OCI-LY7 (cell line): Measurements from ENCODE around the gene SND1. TPM values are rescaled to one million over a fixed set of nuclear protein-coding genes. Genes with fewer than 3 reads are reported as not detected.

Experiments used
- BruUV-seq: library from RNA; stranded (reverse); fragments of 400-500 nt; replicated peaks from 2 replicates; lab custom pipeline; 2021; lab: Mats Ljungman, UMichigan
- CTCF ChIA-PET: fragments of 300-600 bp; sonication (Branson Sonifier 250); formaldehyde crosslinking; loops from one replicate; lab custom pipeline; 2022; ENCODE audit warnings: antibody characterized with exemption; ENCODE audit not compliant: unreplicated experiment; lab: Charles Lee
- POLR2A ChIA-PET: fragments of 300-600 bp; sonication (Branson Sonifier 250); formaldehyde crosslinking; loops from one replicate; lab custom pipeline; 2022; ENCODE audit warnings: antibody characterized with exemption; lab: Charles Lee
- DNase-seq: peaks from one replicate; pipeline ENCODE4 v3.0.0-alpha.2; 2015; ENCODE audit warnings: low spot score
- H2AFZ ChIP-seq: fragments of 200-600 bp; sonication (generic), shearing (Covaris generic); 2 replicates; pipeline ENCODE4 v1.6.1; 2014; ENCODE audit warnings: mild to moderate bottlenecking, antibody characterized with exemption, low read length, moderate library complexity
- H3K27ac ChIP-seq: fragments of 200-600 bp; sonication (generic); 2 replicates; pipeline ENCODE4 v1.5.1; 2014; ENCODE audit warnings: mixed run types, low read depth, mild to moderate bottlenecking, moderate library complexity, low read length, inconsistent platforms; ENCODE audit not compliant: poor library complexity, severe bottlenecking
- H3K36me3 ChIP-seq: fragments of 200-600 bp; sonication (generic); 2 replicates; pipeline ENCODE4 v1.6.1; 2014; ENCODE audit warnings: mild to moderate bottlenecking, antibody characterized with exemption, low read length, moderate library complexity, mixed read lengths; ENCODE audit not compliant: insufficient read depth
- H3K4me1 ChIP-seq: fragments of 200-600 bp; sonication (generic); 2 replicates; pipeline ENCODE4 v1.5.1; 2014; ENCODE audit warnings: mild to moderate bottlenecking, low read length; ENCODE audit not compliant: insufficient read depth, poor library complexity, severe bottlenecking
- H3K4me2 ChIP-seq: fragments of 200-600 bp; sonication (generic); 2 replicates; pipeline ENCODE4 v1.6.1; 2014; ENCODE audit warnings: mild to moderate bottlenecking, low read length
- H3K4me3 ChIP-seq: fragments of 200-600 bp; sonication (generic); 2 replicates; pipeline ENCODE4 v1.5.1; 2014; ENCODE audit warnings: mild to moderate bottlenecking, low read depth, low read length; ENCODE audit not compliant: poor library complexity, severe bottlenecking
- H3K79me2 ChIP-seq: fragments of 200-600 bp; sonication (generic); 2 replicates; pipeline ENCODE4 v1.6.1; 2016; ENCODE audit warnings: low read depth, mild to moderate bottlenecking, low read length, moderate library complexity, mixed read lengths; ENCODE audit not compliant: insufficient read depth
- H3K9me2 ChIP-seq: fragments of 200-600 bp; sonication (generic); 2 replicates; pipeline ENCODE4 v1.6.1; 2016; ENCODE audit warnings: mild to moderate bottlenecking, low read length, mixed read lengths; ENCODE audit not compliant: insufficient read depth
- H3K9me3 ChIP-seq: fragments of 200-600 bp; sonication (generic); 2 replicates; pipeline ENCODE4 v1.6.1; 2014; ENCODE audit warnings: mild to moderate bottlenecking, mixed run types, low read length, mixed read lengths
- H4K20me1 ChIP-seq: fragments of 200-600 bp; sonication (generic); 2 replicates; pipeline ENCODE4 v1.6.1; 2014; ENCODE audit warnings: mild to moderate bottlenecking, antibody characterized with exemption, low read length, moderate library complexity, mixed read lengths; ENCODE audit not compliant: insufficient read depth
- EZH2phosphoT487 ChIP-seq: fragments of 200-600 bp; sonication (generic); IDR thresholded peaks from 2 replicates; pipeline ENCODE4 v1.6.1; 2018; ENCODE audit warnings: low read depth, borderline replicate concordance, mild to moderate bottlenecking, mixed run types, antibody characterized with exemption, low read length, moderate library complexity, mixed read lengths
- intact Hi-C: fragments of 100-400 bp; cut with micrococcal nuclease; formaldehyde crosslinking; loops from one replicate; pipeline ENCODE4 v1.10.0; 2022; ENCODE audit not compliant: unreplicated experiment
- total RNA-seq, 2 experiments: library from RNA; depleted of rRNA in 1 of 2; stranded (reverse); fragments of >200 nt in 1 of 2; shearing (Covaris generic) in 1 of 2; gene quantifications; 2 replicates each; pipeline ENCODE4 v1.2.3, GENCODE V29; 2014 to 2022
- TF ChIP-seq, protein P1 (sequence below): fragments of 200-600 bp; sonication (generic); conservative IDR thresholded peaks from 2 replicates; pipeline ENCODE4 v1.5.1; 2014; ENCODE audit warnings: mild to moderate bottlenecking, antibody characterized with exemption, low read length, moderate library complexity, mixed read lengths

SND1 gene
- total RNA-seq, 2 experiments from 2014 or later: 111 to 221 TPM

DNA sequence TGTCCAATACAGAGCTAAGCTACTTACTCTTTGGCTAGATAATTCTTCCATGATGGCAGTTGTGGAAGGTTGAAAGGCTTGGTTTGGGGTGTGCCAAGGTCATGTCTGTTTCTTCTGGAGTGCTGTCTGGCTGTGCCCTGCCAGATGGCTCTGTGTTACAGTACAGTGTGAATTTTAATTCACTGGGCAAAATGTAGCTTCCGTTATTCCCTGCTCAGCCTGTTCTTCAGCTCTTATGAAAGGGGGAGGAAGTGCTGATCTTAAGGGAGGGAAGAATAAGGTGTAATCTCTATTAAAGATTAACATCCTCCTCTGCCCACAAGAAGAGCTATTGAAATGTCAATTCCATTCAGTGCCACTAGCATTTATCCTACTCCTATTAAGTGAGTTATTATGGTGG lies 52.2 kb downstream of the SND1 start:
- intact Hi-C loops: loop anchor here (10.0 kb wide), 2 partner anchors 301 to 431 kb away; no protein-coding TSS in a partner anchor

GRCh38 chr7:127705461-127705959 lies 53.5 kb downstream of the SND1 start:
- POLR2A ChIA-PET: interaction anchor here (1.1 kb wide), 1 partner anchor 403 kb away, joined by 3 read pairs; no protein-coding TSS in a partner anchor

More for the DNA sequence above, 52.2 kb downstream of the SND1 start:
- H3K79me2 ChIP-seq: no peaks in the 10 kb centered on the region
- H3K36me3 ChIP-seq: peaks cover 97% of the 10 kb centered on the region
- H2AFZ ChIP-seq: no peak overlapping the region
- TF ChIP-seq, protein P1, sequence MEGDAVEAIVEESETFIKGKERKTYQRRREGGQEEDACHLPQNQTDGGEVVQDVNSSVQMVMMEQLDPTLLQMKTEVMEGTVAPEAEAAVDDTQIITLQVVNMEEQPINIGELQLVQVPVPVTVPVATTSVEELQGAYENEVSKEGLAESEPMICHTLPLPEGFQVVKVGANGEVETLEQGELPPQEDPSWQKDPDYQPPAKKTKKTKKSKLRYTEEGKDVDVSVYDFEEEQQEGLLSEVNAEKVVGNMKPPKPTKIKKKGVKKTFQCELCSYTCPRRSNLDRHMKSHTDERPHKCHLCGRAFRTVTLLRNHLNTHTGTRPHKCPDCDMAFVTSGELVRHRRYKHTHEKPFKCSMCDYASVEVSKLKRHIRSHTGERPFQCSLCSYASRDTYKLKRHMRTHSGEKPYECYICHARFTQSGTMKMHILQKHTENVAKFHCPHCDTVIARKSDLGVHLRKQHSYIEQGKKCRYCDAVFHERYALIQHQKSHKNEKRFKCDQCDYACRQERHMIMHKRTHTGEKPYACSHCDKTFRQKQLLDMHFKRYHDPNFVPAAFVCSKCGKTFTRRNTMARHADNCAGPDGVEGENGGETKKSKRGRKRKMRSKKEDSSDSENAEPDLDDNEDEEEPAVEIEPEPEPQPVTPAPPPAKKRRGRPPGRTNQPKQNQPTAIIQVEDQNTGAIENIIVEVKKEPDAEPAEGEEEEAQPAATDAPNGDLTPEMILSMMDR: no peak
- no peak for TF ChIP-seq EZH2phosphoT487
- no peaks in the 10 kb centered on the region for H3K9me3 ChIP-seq
- BruUV-seq: no TSS peak
- H3K9me2 ChIP-seq: no peaks in the 10 kb centered on the region
- ChIA-PET CTCF (interaction anchor here (0.5 kb wide), 1 partner anchor 35 kb away, joined by 3 read pairs; no protein-coding TSS in a partner anchor), POLR2A (interaction anchor here (0.6 to 1.1 kb wide), 4 partner anchors 26 to 639 kb away, joined by 3 to 4 read pairs (median 4); no protein-coding TSS in a partner anchor)
- no peaks in the 10 kb centered on the region for H3K4me1 ChIP-seq
- H3K4me2 ChIP-seq: no peak overlapping the region
- DNase-seq: no peak
- no peak overlapping the region for H3K27ac ChIP-seq
- H3K4me3 ChIP-seq: no peak overlapping the region
- no peaks in the 10 kb centered on the region for H4K20me1 ChIP-seq

More at GRCh38 chr7:127705461-127705959, 53.5 kb downstream of the SND1 start:
- BruUV-seq: no TSS peak
- TF ChIP-seq EZH2phosphoT487: no peak
- TF ChIP-seq, protein P1: no peak
- Histone ChIP-seq H3K79me2 (no peaks in the 10 kb centered on the region), H3K9me3 (peaks cover 10% of the 10 kb centered on the region; the same call in 1 of the 2 replicates), H3K4me3 (no peak overlapping the region), H2AFZ (no peak overlapping the region), H3K9me2 (no peaks in the 10 kb centered on the region), H3K4me1 (no peaks in the 10 kb centered on the region), H3K4me2 (no peak overlapping the region), H3K27ac (no peak overlapping the region), H4K20me1 (no peaks in the 10 kb centered on the region), H3K36me3 (peaks cover 97% of the 10 kb centered on the region)
- no peak for DNase-seq
- intact Hi-C loops: loop anchor here (5.0 to 10.0 kb wide), 3 partner anchors 299 to 429 kb away; no protein-coding TSS in a partner anchor
- CTCF ChIA-PET: no interaction called here
